ENCODE measurements around the gene COQ8A.
"Not testable (repeated sequence)": the region's sequence is repeated elsewhere in the genome, so short reads cannot be mapped to it uniquely, and the experiment has no call there.

COQ8A gene

GRCh38 chr1:226985839-226986463 is 45.9 kb downstream of the COQ8A start:
- DNase-seq: no peak

DNA sequence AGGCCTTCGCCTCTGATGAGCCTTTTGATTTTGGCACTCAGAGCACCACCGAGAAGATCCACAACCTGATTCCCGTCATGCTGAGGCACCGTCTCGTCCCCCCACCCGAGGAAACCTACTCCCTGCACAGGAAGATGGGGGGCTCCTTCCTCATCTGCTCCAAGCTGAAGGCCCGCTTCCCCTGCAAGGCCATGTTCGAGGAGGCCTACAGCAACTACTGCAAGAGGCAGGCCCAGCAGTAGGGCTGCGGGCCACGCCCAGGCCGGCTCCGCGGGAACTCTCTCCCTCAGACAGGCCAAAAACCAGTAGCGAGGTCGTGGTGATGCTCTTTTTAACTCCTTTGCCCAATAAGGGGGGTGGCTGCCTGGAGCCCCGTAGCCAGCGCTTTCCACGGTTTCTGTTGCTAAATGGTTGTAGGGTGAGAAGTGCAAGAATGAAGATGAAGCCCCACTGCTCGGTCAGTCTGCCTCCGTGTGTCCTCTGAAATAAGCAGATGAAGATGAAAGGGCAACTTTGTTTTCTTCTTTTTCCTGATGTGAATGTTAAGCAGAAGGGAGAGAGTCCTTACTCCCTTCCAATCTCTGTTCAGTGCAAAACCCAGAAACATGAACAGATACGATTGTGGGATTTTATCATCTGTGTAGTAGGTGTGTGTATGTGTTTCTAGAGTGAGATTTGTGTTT is 46.5 kb downstream of the COQ8A start:
- DNase-seq: no peak

DNA sequence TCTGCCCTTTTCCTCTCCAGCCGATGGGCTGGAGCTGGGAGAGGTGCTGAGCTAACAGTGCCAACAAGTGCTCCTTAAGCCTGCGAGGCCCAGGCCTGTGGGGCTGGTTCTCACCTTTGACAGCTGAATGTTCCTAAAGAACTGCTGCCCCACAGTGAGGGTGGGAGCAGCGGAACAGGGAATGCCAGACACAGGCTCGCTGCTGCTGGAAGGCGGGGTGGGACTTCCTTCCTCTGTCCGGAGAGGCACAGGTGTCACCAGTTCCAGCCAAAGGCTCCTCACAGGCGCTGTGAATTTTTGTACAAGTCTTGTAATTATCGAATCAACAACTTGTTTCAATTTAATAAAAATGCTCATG is 47.1 kb downstream of the COQ8A start:
- no peak for DNase-seq

DNA sequence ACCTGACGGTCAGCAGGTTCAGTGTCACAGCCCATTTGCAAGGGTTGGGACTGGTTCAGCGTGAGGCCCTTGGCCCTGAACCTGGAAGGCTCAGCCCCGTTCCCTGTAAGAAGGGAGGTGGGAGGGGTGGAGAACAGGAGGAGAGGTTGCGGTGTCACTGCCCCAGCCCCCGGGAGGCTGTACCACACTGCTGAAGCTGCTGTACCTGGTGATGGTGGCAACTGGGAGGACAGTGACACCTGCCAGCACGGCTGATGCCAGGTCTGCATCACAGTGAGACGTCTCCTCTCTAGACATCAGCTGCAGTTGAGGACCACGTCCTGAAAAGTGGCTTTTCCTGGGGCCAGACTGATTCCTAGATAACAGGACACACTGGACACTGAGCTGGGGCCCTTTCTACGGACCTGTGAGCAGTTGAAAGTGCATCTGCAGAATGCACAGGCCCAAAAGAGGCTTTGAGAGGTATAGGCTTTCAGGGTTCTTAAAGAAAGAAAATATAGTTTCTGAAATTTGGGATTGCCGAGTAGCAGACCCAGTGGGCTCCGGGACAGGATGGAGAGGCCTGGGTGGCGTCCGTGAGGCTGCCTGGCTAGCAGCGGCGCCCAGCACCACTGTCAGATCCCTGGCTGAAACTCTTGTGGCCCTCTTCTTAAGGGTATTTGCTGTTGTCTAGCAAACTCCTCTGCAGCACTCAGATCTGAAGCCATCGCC is 47.7 kb downstream of the COQ8A start:
- DNase-seq: no peak

DNA sequence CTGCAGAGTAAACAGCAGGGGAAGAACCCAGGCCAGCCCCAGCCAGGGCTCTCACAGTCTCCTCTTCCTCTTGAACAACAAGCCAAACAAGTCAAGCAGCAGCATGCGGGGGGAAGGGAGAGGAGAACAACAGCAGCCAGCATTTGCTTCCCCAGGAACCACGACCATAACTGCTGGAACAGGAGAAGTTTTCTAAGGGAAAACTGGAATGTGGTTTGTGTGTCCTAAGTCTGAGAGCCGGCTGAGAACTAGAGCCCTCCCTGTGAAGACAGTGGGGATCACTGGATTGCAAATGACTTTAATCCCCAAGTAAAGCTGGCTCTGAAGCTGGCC is 48.2 kb downstream of the COQ8A start:
- no peak for DNase-seq

GRCh38 chr1:226989085-226989920 is 49.2 kb downstream of the COQ8A start:
- no peak for DNase-seq

DNA sequence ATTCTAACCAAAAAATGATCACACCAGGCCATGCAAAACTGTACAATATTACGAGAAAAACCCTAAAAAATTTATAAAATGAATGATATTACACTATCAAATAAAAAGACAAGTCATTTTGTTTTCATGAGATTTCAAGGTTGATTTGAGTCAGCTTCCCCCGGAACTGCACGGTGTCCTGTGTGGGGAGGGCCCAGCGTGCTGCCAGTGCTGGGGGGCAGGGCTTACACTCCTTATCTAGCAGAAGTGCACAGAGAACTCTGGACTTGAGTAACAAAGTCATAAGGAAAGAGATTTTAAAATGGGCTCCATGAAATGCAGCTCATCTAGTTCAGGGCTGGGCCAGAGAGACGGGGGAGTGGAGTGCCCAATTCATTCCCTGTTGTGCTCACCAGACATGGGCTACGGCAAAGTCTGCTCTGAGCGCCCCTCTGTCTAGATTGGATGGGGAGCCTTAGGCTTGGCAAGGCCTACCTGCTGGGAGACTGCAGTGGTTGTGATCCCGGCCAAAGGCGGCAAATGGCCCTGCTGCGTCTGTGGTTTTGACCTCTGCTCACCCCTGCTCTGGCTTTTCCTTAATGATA is 50.1 kb downstream of the COQ8A start:
- no peak for DNase-seq

- no peak for DNase-seq
These were observed 51.8 kb downstream of the COQ8A start for GRCh38 chr1:226991920-226992319.

GRCh38 chr1:226993814-226994585 is 53.9 kb downstream of the COQ8A start:
- DNase-seq: no peak

GRCh38 chr1:226994586-226995364 is 54.7 kb downstream of the COQ8A start:
- DNase-seq: no peak

- DNase-seq: no peak
These were observed 55.6 kb downstream of the COQ8A start for GRCh38 chr1:226995365-226996332.

- DNase-seq: not testable (repeated sequence)
These were observed 59.5 kb downstream of the COQ8A start for GRCh38 chr1:226999579-226999978.

- DNase-seq: no peak
These were observed 62.5 kb downstream of the COQ8A start for GRCh38 chr1:227002531-227003049.

- no peak for DNase-seq
These were observed 63.1 kb downstream of the COQ8A start for GRCh38 chr1:227003165-227003564.

DNA sequence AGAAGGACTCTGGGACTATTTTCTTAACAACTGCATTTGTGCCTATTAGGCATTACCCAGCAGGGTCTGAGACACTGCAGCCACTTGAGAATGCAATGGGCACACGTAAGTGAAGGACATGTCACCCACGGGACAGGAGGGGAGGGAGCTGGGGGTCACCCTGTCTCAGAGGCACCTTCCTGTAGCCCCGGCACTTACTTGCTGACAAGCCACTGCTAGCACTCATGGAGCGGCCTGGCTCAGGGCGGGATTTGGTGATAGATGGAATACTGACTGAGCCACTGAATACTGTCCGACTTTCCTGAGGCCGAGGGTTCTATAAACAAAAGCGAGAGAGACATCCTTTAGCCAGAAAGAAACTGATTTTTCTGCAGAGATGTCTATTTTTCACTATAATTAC is 64.7 kb downstream of the COQ8A start:
- no peak for DNase-seq

DNA sequence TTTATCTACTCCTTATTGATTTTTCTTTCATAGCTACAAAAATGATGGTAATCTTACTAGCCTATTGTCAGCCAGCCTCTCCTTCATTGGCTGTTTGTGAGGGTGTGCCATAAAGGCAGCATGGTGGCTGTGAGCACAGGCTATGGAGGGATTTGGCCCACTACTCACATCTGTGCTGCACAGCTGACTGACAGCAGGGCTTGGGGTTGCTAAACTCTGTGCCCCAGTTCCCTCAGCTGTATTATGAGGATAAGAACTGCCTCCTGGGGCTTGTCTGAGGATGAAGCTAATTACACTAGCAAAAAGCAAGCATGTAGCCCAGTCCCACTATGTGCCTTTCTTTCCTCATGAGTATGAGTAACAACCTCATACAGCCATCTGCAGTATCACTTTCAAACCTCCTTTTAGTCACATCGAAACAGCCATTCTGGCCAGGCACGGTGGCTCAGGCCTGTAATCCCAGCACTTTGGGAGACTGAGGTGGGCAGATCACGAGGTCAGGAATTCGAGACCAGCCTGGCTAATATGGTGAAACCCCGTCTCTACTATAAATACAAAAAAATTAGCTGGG is 66.2 kb downstream of the COQ8A start:
- DNase-seq: no peak

- no peak for DNase-seq
These were observed 69.8 kb downstream of the COQ8A start for GRCh38 chr1:227009937-227010336.

GRCh38 chr1:227010645-227011044 is 70.6 kb downstream of the COQ8A start:
- DNase-seq: no peak

DNA sequence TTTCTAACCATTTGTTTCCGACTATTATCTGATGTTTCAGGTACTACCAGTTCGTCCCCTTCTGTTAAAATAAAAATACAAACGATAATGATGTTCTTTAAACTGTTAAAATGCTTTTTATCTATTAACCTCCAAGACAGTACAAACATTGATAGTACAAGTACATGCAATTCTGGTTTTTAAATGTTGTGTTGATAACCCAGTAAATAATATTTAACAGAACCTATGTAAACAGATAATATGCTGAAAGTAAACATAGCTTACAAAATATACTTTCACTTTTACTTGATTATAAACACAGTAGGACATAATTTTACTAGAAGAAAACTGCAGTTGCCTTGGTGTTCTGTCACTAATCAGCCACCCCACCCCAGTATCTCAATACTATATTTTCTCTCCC is 76.9 kb downstream of the COQ8A start:
- DNase-seq: no peak

GRCh38 chr1:227032396-227032795 is 92.3 kb downstream of the COQ8A start:
- DNase-seq: no peak

Data from NCI-H446 treated with DMSO at 0.1 percent for 48 hours (cell line).